ENCODE data around the gene PITPNB.

Gene PITPNB

GRCh38 chr22:27918341-27919221 is 475 bp downstream of the PITPNB start:
- DNase-seq, result no peak

GRCh38 chr22:27915986-27916385 is 3.1 kb downstream of the PITPNB start:
- no peak for DNase-seq

- no peak for DNase-seq
Observed at GRCh38 chr22:27913162-27913741, 5.8 kb downstream of the PITPNB start.

GRCh38 chr22:27912101-27912500 is 7.0 kb downstream of the PITPNB start:
- no peak for DNase-seq

- DNase-seq, result no peak
Observed at GRCh38 chr22:27911330-27911729, 7.7 kb downstream of the PITPNB start.

- no peak for DNase-seq
Observed at GRCh38 chr22:27906241-27906640, 12.8 kb downstream of the PITPNB start.

- no peak for DNase-seq
Observed at GRCh38 chr22:27905653-27906052, 13.4 kb downstream of the PITPNB start.

GRCh38 chr22:27903805-27904473 is 15.1 kb downstream of the PITPNB start:
- DNase-seq, result no peak

GRCh38 chr22:27900153-27900552 is 18.9 kb downstream of the PITPNB start:
- no peak for DNase-seq

- DNase-seq, result no peak
Observed at GRCh38 chr22:27896245-27896644, 22.8 kb downstream of the PITPNB start.

GRCh38 chr22:27895600-27895999 is 23.5 kb downstream of the PITPNB start:
- no peak for DNase-seq

- DNase-seq, result no peak
Observed at GRCh38 chr22:27892811-27893210, 26.2 kb downstream of the PITPNB start.

GRCh38 chr22:27892064-27892463 is 27.0 kb downstream of the PITPNB start:
- no peak for DNase-seq

GRCh38 chr22:27888310-27888709 is 30.7 kb downstream of the PITPNB start:
- DNase-seq, result no peak

- DNase-seq, result no peak
Observed at GRCh38 chr22:27886843-27887151, 32.3 kb downstream of the PITPNB start.

- no peak for DNase-seq
Observed at GRCh38 chr22:27885977-27886842, 32.8 kb downstream of the PITPNB start.

GRCh38 chr22:27883656-27884350 is 35.3 kb downstream of the PITPNB start:
- DNase-seq, result no peak

GRCh38 chr22:27882507-27883290 is 36.4 kb downstream of the PITPNB start:
- DNase-seq, result no peak

- no peak for DNase-seq
Observed at GRCh38 chr22:27881421-27881820, 37.6 kb downstream of the PITPNB start.

GRCh38 chr22:27880778-27881394 is 38.2 kb downstream of the PITPNB start:
- no peak for DNase-seq

GRCh38 chr22:27879923-27880322 is 39.1 kb downstream of the PITPNB start:
- DNase-seq, result no peak
